Thoracic aorta (tissue), 2 donors: ENCODE measurements around the gene LAMP5. TPM values are rescaled to one million over a fixed set of nuclear protein-coding genes. Genes with fewer than 3 reads are reported as not detected.

Source experiments
- ATAC-seq: fragments of 150-250 bp; one replicate; pipeline ENCODE4 v1.8.0; 2017; ENCODE audit warnings: low read depth; ENCODE audit not compliant: insufficient number of reproducible peaks, low FRiP score
- DNase-seq: peaks from one replicate; pipeline ENCODE4 v3.0.0-alpha.2; 2020; ENCODE audit warnings: low spot score
- H3K27ac ChIP-seq, 2 donors: fragments of 200-600 bp; sonication (generic); 1 replicate in 1 of 2; 2 replicates in 1 of 2; pipeline ENCODE4 v1.5.1; 2016; ENCODE audit warnings: mild to moderate bottlenecking in 2 of 2, moderate library complexity in 2 of 2
- H3K27me3 ChIP-seq: fragments of 200-600 bp; sonication (generic); replicated peaks from 2 replicates; pipeline ENCODE4 v1.6.0; 2016; ENCODE audit warnings: mild to moderate bottlenecking; ENCODE audit not compliant: insufficient read depth
- H3K36me3 ChIP-seq: fragments of 200-600 bp; sonication (generic); one replicate; pipeline ENCODE4 v1.5.1; 2016
- H3K4me1 ChIP-seq, 2 donors: fragments of 200-600 bp; sonication (generic); 1 replicate in 1 of 2; 2 replicates in 1 of 2; pipeline versions ENCODE4 v1.5.1 to v1.6.0; 2016; ENCODE audit warnings: low read depth in 2 of 2, mild to moderate bottlenecking in 1 of 2; ENCODE audit not compliant: control insufficient read depth in 1 of 2
- H3K4me3 ChIP-seq: fragments of 200-600 bp; sonication (generic); 2 replicates; pipeline ENCODE4 v1.5.1; 2016; ENCODE audit warnings: mild to moderate bottlenecking
- H3K9me3 ChIP-seq: fragments of 200-600 bp; sonication (generic); 2 replicates; pipeline ENCODE4 v1.5.1; 2016
- total RNA-seq, 2 donors: library from RNA; depleted of rRNA; stranded (reverse); fragments of >200 nt; gene quantifications; one replicate each; pipeline versions ENCODE4 v1.1.0 to v1.2.3, GENCODE V29; 2016
- TF ChIP-seq, protein P1 (sequence below): fragments of 200-600 bp; sonication (generic); IDR thresholded peaks from one replicate; pipeline ENCODE4 v1.5.1; 2019; ENCODE audit warnings: antibody characterized with exemption

LAMP5 gene
- total RNA-seq, 2 donors from 2014 or later: not detected

DNA sequence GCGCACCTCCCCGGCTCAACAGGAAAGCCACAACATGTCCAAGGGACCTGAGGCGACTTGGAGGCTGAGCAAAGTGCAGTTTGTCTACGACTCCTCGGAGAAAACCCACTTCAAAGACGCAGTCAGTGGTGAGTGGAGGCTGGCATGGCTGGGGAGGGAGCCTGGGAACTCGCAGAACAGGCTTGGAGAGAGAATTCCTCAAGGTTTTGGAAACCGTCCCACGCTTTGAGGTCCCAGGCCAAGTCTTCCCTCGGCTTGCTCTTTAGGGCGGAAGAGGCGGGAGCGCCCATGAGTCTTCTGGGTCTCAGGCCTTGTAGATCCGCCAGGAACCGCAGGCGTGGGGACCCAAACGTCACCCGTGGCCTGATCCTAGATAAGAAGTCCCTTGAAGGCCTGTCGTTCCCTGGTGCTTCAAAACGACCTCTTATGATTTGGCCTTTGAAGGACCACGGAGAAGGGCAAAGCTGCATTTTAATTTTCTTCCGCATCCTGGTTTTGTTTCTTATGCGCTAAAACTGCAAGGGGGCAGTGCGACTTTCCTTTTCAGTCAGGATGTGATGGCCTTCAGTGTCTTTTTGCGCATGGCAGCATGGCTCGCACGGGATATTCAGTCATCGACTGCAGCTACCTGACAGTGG, 2.0 kb downstream of the LAMP5 start:
- DNase-seq (no peak), ATAC-seq (no peak)
- H3K36me3 ChIP-seq: no peaks in the 10 kb centered on the region
- TF ChIP-seq, protein P1, sequence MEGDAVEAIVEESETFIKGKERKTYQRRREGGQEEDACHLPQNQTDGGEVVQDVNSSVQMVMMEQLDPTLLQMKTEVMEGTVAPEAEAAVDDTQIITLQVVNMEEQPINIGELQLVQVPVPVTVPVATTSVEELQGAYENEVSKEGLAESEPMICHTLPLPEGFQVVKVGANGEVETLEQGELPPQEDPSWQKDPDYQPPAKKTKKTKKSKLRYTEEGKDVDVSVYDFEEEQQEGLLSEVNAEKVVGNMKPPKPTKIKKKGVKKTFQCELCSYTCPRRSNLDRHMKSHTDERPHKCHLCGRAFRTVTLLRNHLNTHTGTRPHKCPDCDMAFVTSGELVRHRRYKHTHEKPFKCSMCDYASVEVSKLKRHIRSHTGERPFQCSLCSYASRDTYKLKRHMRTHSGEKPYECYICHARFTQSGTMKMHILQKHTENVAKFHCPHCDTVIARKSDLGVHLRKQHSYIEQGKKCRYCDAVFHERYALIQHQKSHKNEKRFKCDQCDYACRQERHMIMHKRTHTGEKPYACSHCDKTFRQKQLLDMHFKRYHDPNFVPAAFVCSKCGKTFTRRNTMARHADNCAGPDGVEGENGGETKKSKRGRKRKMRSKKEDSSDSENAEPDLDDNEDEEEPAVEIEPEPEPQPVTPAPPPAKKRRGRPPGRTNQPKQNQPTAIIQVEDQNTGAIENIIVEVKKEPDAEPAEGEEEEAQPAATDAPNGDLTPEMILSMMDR: no peak
- no peaks in the 10 kb centered on the region for H3K9me3 ChIP-seq
- peaks cover 12 to 24% of the 10 kb centered on the region in 2 donors for H3K4me1 ChIP-seq
- no peaks in the 10 kb centered on the region for H3K27me3 ChIP-seq
- H3K27ac ChIP-seq: no peak overlapping the region
- H3K4me3 ChIP-seq: peak overlapping the region; percentile 60

DNA sequence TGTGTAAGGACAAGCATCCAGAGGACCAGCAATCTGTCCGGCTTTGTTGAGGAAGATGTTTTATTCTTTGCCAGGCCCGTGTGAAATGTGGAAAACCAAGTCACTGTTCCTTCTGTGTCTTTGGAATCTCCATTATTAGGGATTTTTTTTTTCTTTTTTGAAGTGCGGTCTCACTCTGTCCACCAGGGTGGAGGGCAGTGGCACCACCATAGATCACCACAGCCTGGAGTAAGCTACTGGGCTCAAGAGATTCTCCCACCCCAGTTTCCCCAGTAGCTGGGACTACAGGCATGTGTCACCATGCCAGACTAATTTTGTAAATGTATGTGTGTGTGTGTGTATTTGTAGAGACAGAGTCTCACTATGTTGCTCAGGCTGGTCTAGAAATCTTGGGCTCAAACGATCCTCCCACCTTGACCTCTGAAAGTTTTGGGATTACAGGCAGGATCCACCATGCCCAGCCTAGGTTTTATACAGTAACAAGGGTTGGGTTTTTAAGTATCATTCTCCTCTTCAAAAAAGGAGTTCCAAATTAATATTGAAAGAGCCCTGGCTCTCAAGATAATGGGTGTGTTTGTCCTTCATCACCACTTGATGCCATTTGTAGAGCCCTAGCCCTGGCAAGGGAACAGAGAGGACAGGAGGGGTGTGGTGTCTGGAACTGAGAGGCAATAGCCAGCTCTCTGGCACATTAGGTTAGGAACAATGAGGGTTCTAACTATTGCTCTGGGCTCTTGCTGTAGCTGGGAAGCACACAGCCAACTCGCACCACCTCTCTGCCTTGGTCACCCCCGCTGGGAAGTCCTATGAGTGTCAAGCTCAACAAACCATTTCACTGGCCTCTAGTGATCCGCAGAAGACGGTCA, 3.1 kb downstream of the LAMP5 start:
- H3K4me3 ChIP-seq: no peak overlapping the region
- peaks cover 12 to 24% of the 10 kb centered on the region in 2 donors for H3K4me1 ChIP-seq
- TF ChIP-seq, protein P1: no peak
- H3K27ac ChIP-seq: no peak overlapping the region
- DNase-seq: no peak
- no peaks in the 10 kb centered on the region for H3K27me3 ChIP-seq
- no peak for ATAC-seq
- no peaks in the 10 kb centered on the region for H3K36me3 ChIP-seq
- no peaks in the 10 kb centered on the region for H3K9me3 ChIP-seq

DNA sequence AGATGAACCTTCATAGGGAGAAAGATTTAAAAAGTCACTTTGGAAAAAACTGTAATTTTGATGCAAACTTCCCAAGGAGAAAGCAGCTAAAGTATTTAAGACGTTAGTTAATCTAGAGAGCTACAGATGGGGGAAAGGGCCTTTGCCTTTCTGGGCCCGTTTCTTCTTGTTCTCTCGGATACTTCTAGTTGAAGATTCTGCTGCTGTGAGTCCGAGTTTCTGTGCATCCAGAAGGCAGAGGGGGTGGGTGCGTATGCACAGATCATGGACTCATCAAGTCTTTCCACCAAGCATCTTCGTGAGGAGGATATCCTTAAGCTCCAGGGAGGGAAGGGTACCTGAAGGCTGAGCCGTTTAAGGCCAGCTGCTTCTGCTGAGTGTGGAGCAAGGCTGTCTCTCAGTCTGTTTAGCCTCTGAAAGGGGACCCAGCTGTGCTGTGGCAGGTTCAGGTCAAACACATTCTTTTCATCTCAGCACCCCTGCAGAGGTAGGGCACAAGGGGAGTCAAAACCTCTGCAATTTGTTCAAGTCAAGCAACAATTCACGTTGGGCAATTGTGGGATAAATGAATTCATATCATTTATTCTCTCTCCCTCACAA, 4.3 kb downstream of the LAMP5 start:
- DNase-seq (no peak), ATAC-seq (no peak)
- Histone ChIP-seq H3K9me3 (no peaks in the 10 kb centered on the region), H3K36me3 (no peaks in the 10 kb centered on the region), H3K27ac (no peak overlapping the region), H3K4me3 (no peak overlapping the region), H3K4me1 (peaks cover 12 to 24% of the 10 kb centered on the region in 2 donors), H3K27me3 (no peaks in the 10 kb centered on the region)
- TF ChIP-seq, protein P1: no peak

DNA sequence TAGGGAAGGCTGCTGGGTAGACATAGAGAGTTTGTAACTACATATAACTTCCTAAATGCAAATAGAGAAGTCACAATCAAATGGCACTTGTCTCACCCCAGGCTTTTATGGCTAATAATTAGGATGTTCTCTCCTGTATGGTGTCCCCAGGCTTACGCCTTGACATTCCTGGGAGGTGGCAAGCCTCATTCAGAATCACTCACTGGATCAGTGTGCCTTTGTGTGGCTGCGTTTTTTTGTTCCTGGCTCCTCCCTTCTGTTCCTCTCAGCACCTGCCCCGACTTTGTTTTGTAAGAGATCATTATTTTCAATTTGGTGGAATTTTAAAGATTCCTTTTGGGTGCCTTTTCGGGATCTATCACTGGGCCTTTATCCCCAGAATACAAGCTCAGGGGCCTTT, 5.7 kb downstream of the LAMP5 start:
- no peak overlapping the region for H3K4me3 ChIP-seq
- no peak for DNase-seq
- no peaks in the 10 kb centered on the region for H3K36me3 ChIP-seq
- TF ChIP-seq, protein P1: no peak
- no peak overlapping the region for H3K27ac ChIP-seq
- H3K9me3 ChIP-seq: no peaks in the 10 kb centered on the region
- peaks cover 6 to 13% of the 10 kb centered on the region in 2 donors for H3K4me1 ChIP-seq
- H3K27me3 ChIP-seq: no peaks in the 10 kb centered on the region
- ATAC-seq: no peak

DNA sequence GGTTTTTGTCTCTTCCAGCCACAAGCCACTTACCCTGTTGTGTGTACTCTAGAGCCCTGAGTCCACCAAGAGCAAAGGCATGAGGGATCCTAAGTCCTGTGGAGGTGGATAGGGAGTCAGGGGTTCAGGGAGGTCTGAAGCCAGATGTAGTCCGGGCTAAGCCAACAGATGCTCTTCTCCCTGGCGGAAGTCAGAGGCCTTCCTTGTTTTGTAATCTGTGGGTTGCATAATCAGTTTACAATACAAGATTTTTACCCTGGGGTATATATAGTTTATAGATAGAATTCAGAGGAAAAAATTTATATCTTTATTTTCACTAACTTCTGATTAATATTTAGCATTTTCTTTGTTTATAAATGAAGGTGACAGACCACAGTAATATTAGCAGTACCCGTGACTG, 9.2 kb downstream of the LAMP5 start:
- TF ChIP-seq, protein P1: no peak
- Histone ChIP-seq H3K36me3 (no peaks in the 10 kb centered on the region), H3K9me3 (no peaks in the 10 kb centered on the region), H3K27me3 (no peaks in the 10 kb centered on the region), H3K4me3 (no peak overlapping the region), H3K27ac (no peak overlapping the region), H3K4me1 (no peaks in the 10 kb centered on the region)
- ATAC-seq (no peak), DNase-seq (no peak)
